HG03196 (cell line): ENCODE data around the gene TRAF6.

ENCODE experiments used
- ATAC-seq: cut with Tn5 transposase; IDR thresholded peaks from one replicate; pipeline ENCODE4 v1.9.1; 2021; ENCODE audit not compliant: unreplicated experiment

The TRAF6 gene

DNA sequence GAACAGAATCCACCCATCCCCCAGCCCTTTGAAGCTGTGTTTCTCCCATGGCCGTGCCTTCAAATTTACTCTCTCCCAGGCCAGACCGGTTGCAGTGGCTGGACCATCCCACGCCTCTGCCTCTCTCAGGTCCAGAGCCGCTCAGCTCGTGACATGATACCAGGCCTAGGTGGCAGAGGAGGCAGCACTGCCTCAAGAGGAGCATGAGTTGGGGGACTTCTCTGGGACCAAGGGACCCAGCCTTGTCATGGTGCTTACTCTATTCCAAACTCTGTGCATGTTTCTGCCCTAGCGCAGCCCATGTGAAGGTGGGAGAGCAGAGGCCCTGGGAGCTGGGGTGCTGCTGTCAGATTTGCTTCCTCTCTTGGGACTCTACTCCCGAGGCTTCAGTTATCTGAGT, 51.0 kb downstream of the TRAF6 start:
- ATAC-seq = no peak

DNA sequence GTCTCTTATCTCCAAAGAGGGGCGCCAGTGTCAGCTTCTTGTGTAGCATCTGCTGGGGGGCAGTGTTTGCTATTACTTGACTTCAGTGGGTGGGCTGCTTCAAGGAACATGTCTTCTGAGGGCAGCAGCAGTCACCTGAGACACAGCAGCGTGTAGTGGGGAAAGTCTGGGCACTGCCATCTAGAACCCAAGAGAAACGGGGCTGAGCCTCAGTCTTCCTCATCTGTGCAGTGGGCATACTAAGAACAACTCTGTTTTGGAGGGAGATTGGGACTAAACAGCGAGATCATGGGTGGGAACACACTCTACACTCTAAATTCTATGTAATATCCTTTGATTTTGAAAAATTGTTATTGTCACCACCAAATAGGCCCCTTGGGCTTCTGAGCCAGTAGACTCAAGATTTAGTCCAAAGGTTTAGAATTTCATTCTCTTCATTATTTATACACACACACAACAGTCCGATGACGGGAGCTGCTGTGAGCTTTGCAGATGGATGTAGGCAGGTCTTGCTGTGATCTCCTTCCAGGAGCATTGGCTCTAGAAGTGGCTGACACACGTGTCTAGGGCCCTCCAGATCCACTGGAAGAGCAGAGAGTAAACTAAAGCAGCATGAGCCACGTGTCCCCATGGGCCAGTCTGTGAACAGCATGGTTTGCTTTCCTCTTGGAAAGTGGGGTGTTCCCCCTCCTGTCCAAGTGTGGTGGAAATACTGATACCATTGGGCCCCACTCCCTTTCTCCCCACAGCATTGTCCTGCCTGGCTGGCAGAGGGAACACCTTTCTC, 51.8 kb downstream of the TRAF6 start:
- no peak for ATAC-seq

DNA sequence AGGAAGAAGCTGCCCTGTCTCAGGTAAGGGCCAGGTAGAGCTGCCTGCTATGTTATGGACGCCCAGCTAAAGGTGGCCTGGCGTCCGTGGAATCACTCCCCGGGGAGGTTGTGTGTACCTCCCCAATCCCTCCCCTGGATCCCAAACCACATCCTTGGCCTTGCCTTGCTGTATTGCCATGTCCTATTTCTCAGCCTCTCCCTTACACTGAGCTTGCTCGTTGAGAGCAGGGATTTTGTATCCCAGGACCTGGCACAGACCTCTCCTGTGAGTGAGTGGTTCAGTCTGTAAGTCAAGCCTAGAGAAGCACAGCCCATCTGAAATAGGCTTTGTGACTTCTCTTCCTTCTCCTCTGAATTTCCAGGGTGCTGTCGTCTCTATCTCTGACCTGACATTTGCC, 53.9 kb downstream of the TRAF6 start:
- ATAC-seq = no peak

DNA sequence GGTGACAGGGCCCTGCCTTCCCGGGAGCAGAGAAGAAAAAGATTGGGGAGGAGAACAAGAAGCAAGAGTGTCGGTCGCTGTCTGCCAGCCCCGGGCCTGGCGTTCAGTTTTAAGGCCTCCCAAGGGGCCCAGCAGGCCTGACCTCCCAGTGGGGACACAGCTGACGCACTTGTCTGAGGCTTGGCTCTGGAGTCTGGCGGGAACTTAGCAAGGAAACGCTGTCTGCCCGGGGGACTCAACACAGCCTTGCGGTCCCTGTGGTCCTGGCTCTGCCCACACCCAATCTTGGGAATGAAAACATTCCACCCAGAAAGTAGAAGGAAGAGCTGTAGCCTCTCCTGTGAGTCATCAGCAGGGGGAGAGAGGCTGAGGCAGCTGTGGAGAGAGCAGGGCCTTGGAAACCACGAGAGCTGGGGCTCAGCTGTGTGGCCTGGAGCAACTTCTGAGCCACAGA, 54.4 kb downstream of the TRAF6 start:
- no peak for ATAC-seq

GRCh38 chr11:36454941-36455631, 55.0 kb downstream of the TRAF6 start:
- ATAC-seq = no peak

GRCh38 chr11:36454551-36454940, 55.5 kb downstream of the TRAF6 start:
- ATAC-seq = no peak

- no peak for ATAC-seq
These were observed 56.4 kb downstream of the TRAF6 start for GRCh38 chr11:36453678-36454077.

- no peak for ATAC-seq
These were observed 57.1 kb downstream of the TRAF6 start for GRCh38 chr11:36452961-36453360.

- no peak for ATAC-seq
These were observed 57.7 kb downstream of the TRAF6 start for GRCh38 chr11:36452236-36452940.

- ATAC-seq = no peak
These were observed 58.4 kb downstream of the TRAF6 start for GRCh38 chr11:36451681-36452080.

- ATAC-seq = no peak
These were observed 59.0 kb downstream of the TRAF6 start for GRCh38 chr11:36451045-36451444.

DNA sequence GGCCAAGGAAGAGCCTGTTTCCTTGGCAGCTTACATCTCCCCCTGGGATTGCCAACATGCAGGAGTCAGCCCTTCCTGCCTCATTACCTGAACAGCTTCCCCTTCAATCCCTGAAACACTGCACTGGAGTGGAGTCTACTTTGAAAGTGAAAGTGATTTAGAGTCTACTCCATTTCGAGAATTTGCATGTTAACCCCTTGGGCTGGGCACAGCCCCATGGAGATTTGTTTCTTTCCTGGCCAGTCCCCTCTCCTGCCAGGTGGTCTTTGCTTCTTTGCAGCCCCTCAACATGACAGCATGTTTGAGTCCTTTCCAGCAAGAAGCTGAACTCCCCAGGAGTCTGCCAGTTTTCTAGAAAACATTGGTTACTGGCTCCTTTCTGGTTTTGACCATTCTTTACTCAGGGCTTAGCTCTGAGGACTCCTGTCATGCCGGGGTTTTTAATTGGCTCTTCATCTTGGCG, 59.9 kb downstream of the TRAF6 start:
- ATAC-seq = peak; percentile 61

- no peak for ATAC-seq
These were observed 60.4 kb downstream of the TRAF6 start for GRCh38 chr11:36449561-36450096.

- no peak for ATAC-seq
These were observed 62.1 kb downstream of the TRAF6 start for GRCh38 chr11:36447947-36448346.

DNA sequence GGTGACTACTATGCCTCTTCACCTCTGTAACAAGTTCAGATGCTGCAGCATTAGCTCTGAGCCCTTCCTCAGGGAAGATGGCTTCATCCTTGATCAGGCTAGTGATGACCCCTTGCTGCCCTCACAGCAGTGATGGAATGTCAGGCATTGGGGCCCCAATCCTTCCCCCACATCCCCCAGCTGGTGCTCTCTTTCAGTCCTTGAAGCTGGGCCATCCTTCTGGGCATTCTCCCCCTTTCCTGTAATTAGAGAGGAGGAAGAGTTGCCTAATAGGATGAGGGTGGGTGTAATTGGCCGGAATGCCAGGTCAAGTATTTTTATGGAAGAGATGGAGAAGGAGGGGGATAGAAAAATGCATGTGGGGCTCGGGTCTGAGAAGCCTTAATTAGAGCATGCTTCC, 62.6 kb downstream of the TRAF6 start:
- no peak for ATAC-seq

GRCh38 chr11:36446135-36446534, 63.9 kb downstream of the TRAF6 start:
- ATAC-seq = no peak

DNA sequence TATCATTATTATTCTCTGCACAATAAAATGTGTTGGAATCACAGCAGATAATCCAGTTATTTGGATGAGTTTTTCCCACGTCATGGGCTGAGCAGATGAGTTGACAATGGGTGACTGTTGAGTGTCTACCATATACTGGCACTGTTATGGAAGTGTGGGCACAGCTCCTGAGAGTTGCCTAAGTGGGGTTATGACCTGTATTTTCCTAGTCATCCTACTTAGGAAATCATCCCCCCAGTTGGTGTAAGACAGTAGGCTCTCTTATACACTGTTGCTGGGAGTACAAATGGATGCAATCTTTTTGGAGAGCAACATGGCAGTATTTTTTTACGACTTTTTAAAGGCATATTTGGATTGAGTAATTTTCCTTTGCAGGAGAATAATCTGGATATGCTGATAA, 66.4 kb downstream of the TRAF6 start:
- ATAC-seq = no peak

- ATAC-seq = peak; percentile 92
These were observed 68.4 kb downstream of the TRAF6 start for GRCh38 chr11:36441610-36442208.

DNA sequence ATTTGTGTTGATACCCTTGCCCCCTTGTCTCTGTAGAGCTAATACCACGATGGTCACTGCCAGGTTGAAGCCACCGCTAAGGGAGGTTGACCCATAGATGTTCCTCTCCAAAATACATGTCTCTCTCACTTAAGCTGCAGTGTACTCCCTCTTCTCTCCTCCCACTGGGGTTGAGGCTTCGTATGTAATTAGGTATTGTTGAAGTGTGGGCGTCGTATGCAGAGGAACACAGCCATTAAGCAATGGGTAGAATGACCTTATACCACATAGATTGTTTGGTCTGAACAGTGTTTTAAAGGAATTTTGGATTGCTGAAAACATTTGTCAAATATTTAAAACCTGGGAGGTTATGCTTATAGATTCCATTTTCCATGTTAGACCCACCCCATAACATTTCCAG, 71.9 kb downstream of the TRAF6 start:
- ATAC-seq = no peak

DNA sequence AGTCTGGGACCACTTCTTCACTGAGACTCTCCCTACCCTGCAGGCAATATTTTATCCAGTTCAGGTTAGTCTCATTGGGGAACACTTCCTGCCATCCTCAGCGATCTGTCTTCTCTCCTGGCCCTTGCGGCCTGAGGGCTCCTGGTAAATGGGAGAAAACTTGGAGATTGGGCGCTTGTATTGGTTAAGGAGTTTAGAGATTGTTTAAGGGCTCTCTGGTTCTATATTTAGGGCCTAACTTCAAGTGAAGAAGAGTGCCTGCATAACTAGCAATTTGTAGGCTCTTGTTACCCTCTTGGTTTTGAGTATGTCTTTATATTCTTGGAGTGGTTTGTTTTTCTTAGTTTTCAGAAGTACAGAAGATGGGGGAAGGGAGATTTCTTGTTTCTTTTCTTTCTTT, 72.7 kb downstream of the TRAF6 start:
- no peak for ATAC-seq
